ENCODE data around the gene CREBL2.

GRCh38 chr12:12686925-12687324 lies 75.2 kb downstream of the CREBL2 start:
- TF ChIP-seq EZH2 (IDR thresholded peaks at IDR 0.05; ENCODE audit: borderline replicate concordance, low read length) (no peak), CTCF (IDR thresholded peaks at IDR 0.05; ENCODE audit: low read length) (no peak)

All from OCI-LY1 (cell line).